Measurements from ENCODE around the gene SRSF5. TPM values are rescaled to one million over a fixed set of nuclear protein-coding genes. Genes with fewer than 3 reads are reported as not detected.

Gene SRSF5
- total RNA-seq, 1 experiment from 2014 or later = 389 TPM

DNA sequence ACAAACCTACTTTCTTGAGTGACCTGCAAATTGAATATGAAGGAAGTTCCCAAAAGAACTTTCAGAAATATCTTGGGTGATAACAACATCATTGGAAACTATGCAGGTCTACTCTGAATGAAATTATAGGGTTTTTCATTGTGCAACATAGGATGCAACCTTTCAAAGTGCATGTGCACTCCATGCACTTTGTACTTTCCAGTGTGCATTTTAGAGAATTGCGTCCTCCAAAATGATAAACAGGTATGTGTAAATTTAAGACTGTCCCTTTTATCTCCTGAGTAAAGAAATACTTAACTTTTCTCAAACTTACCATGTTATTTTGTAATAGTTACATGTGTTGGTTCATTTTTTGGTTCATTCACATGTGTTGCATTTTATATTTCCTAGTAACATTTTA, 13.2 kb downstream of the SRSF5 start:
- Histone ChIP-seq H2BK120ac (ENCODE audit: low read depth, low read length, poor library complexity, severe bottlenecking) (no peak overlapping the region), H3K23ac (ENCODE audit: insufficient read length, low read depth, low read length) (no peak overlapping the region), H4K8ac (replicated peaks; ENCODE audit: insufficient read length, low read depth, low read length) (no peak overlapping the region), H2BK20ac (ENCODE audit: low read depth, low read length, poor library complexity, severe bottlenecking) (no peak overlapping the region), H2AK5ac (ENCODE audit: insufficient read length, low read length) (no peak overlapping the region), H3K14ac (ENCODE audit: insufficient read depth, low read length) (no peak overlapping the region), H2BK12ac (ENCODE audit: insufficient read length, low read depth, low read length) (no peak overlapping the region), H3K23me2 (ENCODE audit: insufficient read length, low read depth, low read length, poor library complexity, severe bottlenecking) (no peaks in the 10 kb centered on the region), H3K56ac (ENCODE audit: insufficient read length, low read depth, low read length) (no peak overlapping the region), H3K4ac (ENCODE audit: low read depth, low read length) (no peak overlapping the region), H3K27me3 (ENCODE audit: insufficient read depth, low read length) (no peaks in the 10 kb centered on the region), H4K5ac (ENCODE audit: insufficient read length, low read depth, low read length) (no peak overlapping the region), H2AFZ (ENCODE audit: low read length) (no peak overlapping the region), H3T11ph (ENCODE audit: low read length) (no peak overlapping the region), H3K27ac (ENCODE audit: insufficient read length, low read depth, low read length) (no peak overlapping the region), H3K9ac (ENCODE audit: extremely low read depth, insufficient read length, low read length) (no peak overlapping the region), H4K20me1 (ENCODE audit: control insufficient read depth, insufficient read depth, insufficient read length) (no peaks in the 10 kb centered on the region), H3K79me2 (ENCODE audit: insufficient read depth, low read length) (no peaks in the 10 kb centered on the region; the same call in 1 of the 2 replicates), H3K4me2 (ENCODE audit: insufficient read depth, insufficient read length, low read length) (no peak overlapping the region), H2BK5ac (ENCODE audit: insufficient read length, low read length) (no peak overlapping the region), H3K4me1 (ENCODE audit: insufficient read depth, low read length) (no peaks in the 10 kb centered on the region), H2BK15ac (ENCODE audit: low read depth, low read length) (no peak overlapping the region), H3K9me3 (ENCODE audit: control insufficient read depth, low read depth, low read length) (no peaks in the 10 kb centered on the region), H4K91ac (ENCODE audit: insufficient read length, low read depth, low read length) (no peak overlapping the region), H3K79me1 (ENCODE audit: insufficient read depth, low read depth, low read length, poor library complexity, severe bottlenecking) (no peaks in the 10 kb centered on the region), H3K18ac (ENCODE audit: insufficient read length, low read depth, low read length) (no peak overlapping the region)
- peaks cover 14 to 47% (median 32%) of the 10 kb centered on the region in 3 experiments for H3K36me3 Mint-ChIP-seq (ENCODE audit: insufficient read depth in 1 of 3, low read depth in 3 of 3)
- no CpG with 5 or more reads among the region's 1 CpG for WGBS (ENCODE audit: extremely low coverage, insufficient read length, low lambda C conversion rate)
- H3K27ac Mint-ChIP-seq = no peak overlapping the region
- no peaks in the 10 kb centered on the region for H3K4me1 Mint-ChIP-seq
- H3K4me3 Mint-ChIP-seq = no peak overlapping the region
- TF ChIP-seq CTCF (conservative IDR thresholded peaks at IDR 0.05) = no peak
- H3K27me3 Mint-ChIP-seq (ENCODE audit: low read depth) = no peaks in the 10 kb centered on the region
- H3K9me3 Mint-ChIP-seq = no peaks in the 10 kb centered on the region
- no peak for DNase-seq
